ENCODE measurements around the gene RMI2.

DNA sequence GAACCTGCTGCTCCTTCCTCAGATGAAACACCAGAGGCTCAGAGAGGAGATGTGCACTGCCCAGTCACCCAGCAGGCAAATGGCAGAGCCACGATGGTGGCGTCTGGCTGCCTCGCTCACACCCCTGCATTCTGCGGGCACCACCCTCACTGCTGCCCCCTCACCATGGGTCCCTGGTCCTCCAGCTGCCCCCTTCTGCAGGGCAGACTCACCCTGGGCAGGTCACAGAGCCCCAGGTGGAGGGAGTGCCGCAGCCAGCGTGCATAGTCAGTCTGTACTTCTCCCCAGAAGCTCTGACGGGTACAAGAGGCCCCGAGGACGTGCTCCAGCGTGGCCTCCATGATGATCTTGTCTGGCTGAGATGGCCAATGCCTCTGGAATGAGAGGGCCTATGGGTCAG lies 52.9 kb downstream of the RMI2 start:
- TF ChIP-seq, protein P1, sequence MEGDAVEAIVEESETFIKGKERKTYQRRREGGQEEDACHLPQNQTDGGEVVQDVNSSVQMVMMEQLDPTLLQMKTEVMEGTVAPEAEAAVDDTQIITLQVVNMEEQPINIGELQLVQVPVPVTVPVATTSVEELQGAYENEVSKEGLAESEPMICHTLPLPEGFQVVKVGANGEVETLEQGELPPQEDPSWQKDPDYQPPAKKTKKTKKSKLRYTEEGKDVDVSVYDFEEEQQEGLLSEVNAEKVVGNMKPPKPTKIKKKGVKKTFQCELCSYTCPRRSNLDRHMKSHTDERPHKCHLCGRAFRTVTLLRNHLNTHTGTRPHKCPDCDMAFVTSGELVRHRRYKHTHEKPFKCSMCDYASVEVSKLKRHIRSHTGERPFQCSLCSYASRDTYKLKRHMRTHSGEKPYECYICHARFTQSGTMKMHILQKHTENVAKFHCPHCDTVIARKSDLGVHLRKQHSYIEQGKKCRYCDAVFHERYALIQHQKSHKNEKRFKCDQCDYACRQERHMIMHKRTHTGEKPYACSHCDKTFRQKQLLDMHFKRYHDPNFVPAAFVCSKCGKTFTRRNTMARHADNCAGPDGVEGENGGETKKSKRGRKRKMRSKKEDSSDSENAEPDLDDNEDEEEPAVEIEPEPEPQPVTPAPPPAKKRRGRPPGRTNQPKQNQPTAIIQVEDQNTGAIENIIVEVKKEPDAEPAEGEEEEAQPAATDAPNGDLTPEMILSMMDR (IDR thresholded peaks at IDR 0.05) = no peak
- no peak for TF ChIP-seq POLR2A (IDR thresholded peaks at IDR 0.05)
